Uterus (tissue), 4 donors: ENCODE data around the gene ANO4. TPM values are rescaled to one million over a fixed set of nuclear protein-coding genes. Genes with fewer than 3 reads are reported as not detected.

Experiments used
- DNase-seq, 2 donors: peaks; one replicate each; pipeline ENCODE4 v3.0.0-alpha.2; 2019 to 2020
- H3K27ac ChIP-seq, 2 donors: fragments of 200-600 bp; sonication (generic); 1 replicate in 1 of 2; 2 replicates in 1 of 2; pipeline ENCODE4 v1.5.1; 2016 to 2018
- H3K27me3 ChIP-seq, 2 donors: fragments of 200-600 bp; sonication (generic); one replicate each; pipeline ENCODE4 v1.5.1; 2018 to 2019; ENCODE audit warnings: control low read depth in 1 of 2
- H3K36me3 ChIP-seq, 2 donors: fragments of 200-600 bp; sonication (generic); one replicate each; pipeline ENCODE4 v1.5.1; 2019; ENCODE audit warnings: control low read depth in 1 of 2
- H3K4me1 ChIP-seq, 2 donors: fragments of 200-600 bp; sonication (generic); one replicate each; pipeline ENCODE4 v1.5.1; 2018 to 2019; ENCODE audit warnings: control low read depth in 1 of 2
- H3K4me3 ChIP-seq, 2 donors: fragments of 200-600 bp; sonication (generic); 1 replicate in 1 of 2; 2 replicates in 1 of 2; pipeline ENCODE4 v1.5.1; 2018 to 2019; ENCODE audit warnings: mild to moderate bottlenecking in 1 of 2
- H3K9me3 ChIP-seq, 2 donors: fragments of 200-600 bp; sonication (generic); one replicate each; pipeline ENCODE4 v1.5.1; 2019; ENCODE audit warnings: control low read depth in 1 of 2
- POLR2A ChIP-seq, 2 donors: fragments of 450-650 bp; IDR thresholded peaks; one replicate each; pipeline ENCODE4 v1.6.1; 2016; ENCODE audit warnings: antibody characterized with exemption in 2 of 2, mild to moderate bottlenecking in 1 of 2, moderate library complexity in 1 of 2
- intact Hi-C: fragments of 100-400 bp; cut with DNase I; formaldehyde crosslinking; loops from one replicate; pipeline ENCODE4 v1.15.1; 2023; ENCODE audit warnings: low total_unique reads
- total RNA-seq, 4 donors: library from RNA; depleted of rRNA in 3 of 4; stranded (reverse); fragments of >200 nt in 3 of 4; gene quantifications; one replicate each; pipeline versions ENCODE4 v1.1.0 to v1.2.4, GENCODE V29; 2014 to 2023
- TF ChIP-seq, protein P1 (sequence below), 4 experiments: fragments of 200-600 bp in 2 of 4; fragments of 450-650 bp in 2 of 4; sonication (generic) in 2 of 4; IDR thresholded peaks; one replicate each; pipeline ENCODE4 v1.5.1; 2016 to 2019; ENCODE audit warnings: antibody characterized with exemption in 4 of 4, mild to moderate bottlenecking in 2 of 4, moderate library complexity in 1 of 4
- donor health status: DM: yes; HTN: yes; CAD: no.

The ANO4 gene
- total RNA-seq, 4 donors from 2014 or later, result under 0.01 to 18.5 (median 1.4) TPM; not detected in 1

DNA sequence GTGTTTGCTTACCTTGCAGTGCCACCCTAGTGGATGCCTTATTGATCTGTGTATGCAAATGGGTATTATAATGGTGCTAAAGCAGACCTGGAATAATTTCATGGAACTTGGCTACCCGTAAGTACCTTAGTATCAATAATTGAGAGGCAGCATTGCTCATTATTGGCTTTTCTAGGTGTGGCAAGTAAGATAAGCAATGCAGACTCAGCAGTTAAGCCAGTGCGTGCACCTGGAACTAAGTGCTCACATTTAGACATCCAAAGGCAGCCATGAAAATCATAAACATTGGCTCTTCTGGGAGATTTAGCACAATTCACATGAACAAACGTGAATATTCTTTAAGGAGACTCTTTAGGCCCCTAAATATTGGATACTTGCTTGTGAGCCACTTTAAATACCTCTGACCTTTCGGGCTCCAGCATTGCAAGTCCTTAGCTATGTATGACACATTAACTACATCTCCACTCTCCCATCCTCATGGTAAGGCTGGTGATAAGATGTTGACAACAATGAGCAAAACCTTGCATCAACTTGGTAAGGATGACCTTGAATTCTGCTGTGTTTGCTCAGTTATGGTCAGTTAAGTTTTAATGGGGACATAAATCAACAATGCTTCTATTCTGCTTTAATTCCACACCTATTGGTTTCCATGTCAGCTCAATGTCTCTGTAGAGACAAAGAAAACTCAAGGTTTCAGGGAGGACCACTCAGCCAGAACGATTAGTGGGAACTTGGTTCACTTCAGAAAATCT is 303.4 kb downstream of the ANO4 start:
- intact Hi-C loops, result no loop called here
- Histone ChIP-seq H3K27ac (no peak overlapping the region), H3K4me1 (no peaks in the 10 kb centered on the region), H3K4me3 (no peak overlapping the region), H3K27me3 (no peaks in the 10 kb centered on the region), H3K36me3 (no peaks in the 10 kb centered on the region), H3K9me3 (no peaks in the 10 kb centered on the region)
- DNase-seq, result no peak
- TF ChIP-seq POLR2A (IDR thresholded peaks at IDR 0.05), result no peak
- TF ChIP-seq, protein P1, sequence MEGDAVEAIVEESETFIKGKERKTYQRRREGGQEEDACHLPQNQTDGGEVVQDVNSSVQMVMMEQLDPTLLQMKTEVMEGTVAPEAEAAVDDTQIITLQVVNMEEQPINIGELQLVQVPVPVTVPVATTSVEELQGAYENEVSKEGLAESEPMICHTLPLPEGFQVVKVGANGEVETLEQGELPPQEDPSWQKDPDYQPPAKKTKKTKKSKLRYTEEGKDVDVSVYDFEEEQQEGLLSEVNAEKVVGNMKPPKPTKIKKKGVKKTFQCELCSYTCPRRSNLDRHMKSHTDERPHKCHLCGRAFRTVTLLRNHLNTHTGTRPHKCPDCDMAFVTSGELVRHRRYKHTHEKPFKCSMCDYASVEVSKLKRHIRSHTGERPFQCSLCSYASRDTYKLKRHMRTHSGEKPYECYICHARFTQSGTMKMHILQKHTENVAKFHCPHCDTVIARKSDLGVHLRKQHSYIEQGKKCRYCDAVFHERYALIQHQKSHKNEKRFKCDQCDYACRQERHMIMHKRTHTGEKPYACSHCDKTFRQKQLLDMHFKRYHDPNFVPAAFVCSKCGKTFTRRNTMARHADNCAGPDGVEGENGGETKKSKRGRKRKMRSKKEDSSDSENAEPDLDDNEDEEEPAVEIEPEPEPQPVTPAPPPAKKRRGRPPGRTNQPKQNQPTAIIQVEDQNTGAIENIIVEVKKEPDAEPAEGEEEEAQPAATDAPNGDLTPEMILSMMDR (IDR thresholded peaks at IDR 0.05), result no peak

DNA sequence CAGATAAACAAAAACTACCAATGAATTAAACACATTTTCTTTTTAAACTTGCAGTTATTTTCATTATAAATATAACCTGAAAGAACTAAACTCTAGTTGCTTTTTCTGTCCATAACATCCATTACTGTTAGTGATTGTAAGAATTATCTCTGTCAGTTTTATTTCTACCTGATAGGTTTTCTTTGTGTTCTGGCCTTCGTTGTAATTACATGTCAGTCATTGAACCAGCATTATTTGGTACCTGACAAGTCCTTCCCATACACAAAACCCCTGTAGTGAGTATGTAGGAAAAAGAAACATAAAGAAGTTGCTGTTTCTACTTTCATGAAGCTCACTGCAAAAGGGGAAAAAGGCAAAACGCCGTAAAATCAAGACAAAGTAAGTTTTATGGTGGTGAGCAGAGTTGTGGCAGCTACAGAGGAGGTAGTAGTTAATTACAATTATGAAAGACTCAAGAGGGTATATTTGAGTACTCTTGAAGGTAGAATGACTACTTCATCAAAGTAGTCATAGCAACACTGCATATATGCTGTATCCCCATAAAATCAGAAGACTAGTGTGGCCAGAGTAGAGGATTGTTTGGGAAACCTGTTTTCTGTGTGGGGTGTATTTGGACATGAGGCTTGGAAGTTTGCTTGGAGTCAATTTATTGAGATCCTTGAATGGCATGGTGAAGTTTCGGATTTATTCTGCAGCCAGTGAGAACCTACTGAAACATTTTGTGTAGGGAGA is 312.6 kb downstream of the ANO4 start:
- intact Hi-C loops, result no loop called here
- Histone ChIP-seq H3K36me3 (no peaks in the 10 kb centered on the region), H3K27me3 (no peaks in the 10 kb centered on the region), H3K4me3 (no peak overlapping the region), H3K27ac (no peak overlapping the region), H3K9me3 (no peaks in the 10 kb centered on the region), H3K4me1 (no peaks in the 10 kb centered on the region)
- no peak for DNase-seq
- no peak for TF ChIP-seq POLR2A (IDR thresholded peaks at IDR 0.05)
- TF ChIP-seq, protein P1 (IDR thresholded peaks at IDR 0.05), result no peak

DNA sequence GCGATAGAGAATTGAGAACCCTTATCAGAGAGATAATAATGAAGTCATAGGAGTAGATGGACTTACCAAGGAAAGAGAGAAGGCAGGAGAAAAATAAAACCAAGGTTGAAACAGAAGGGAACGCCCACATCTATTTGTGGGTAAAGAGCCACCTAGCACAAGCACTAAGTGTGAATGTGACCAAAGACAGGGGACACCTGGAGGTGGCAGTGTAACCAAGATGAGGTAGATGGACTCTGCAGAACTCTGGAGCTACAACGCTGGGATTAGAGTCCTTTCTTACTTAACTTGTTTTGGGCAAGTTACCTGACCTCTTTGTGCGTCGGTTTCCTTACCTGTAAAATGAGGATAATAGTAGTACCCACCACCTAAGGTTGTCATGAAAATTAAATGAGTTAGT is 313.6 kb downstream of the ANO4 start:
- Histone ChIP-seq H3K36me3 (no peaks in the 10 kb centered on the region), H3K27me3 (no peaks in the 10 kb centered on the region), H3K9me3 (no peaks in the 10 kb centered on the region), H3K4me1 (no peaks in the 10 kb centered on the region), H3K27ac (no peak overlapping the region), H3K4me3 (no peak overlapping the region)
- TF ChIP-seq, protein P1 (IDR thresholded peaks at IDR 0.05), result no peak
- TF ChIP-seq POLR2A (IDR thresholded peaks at IDR 0.05), result no peak
- no peak for DNase-seq
- intact Hi-C loops, result no loop called here

DNA sequence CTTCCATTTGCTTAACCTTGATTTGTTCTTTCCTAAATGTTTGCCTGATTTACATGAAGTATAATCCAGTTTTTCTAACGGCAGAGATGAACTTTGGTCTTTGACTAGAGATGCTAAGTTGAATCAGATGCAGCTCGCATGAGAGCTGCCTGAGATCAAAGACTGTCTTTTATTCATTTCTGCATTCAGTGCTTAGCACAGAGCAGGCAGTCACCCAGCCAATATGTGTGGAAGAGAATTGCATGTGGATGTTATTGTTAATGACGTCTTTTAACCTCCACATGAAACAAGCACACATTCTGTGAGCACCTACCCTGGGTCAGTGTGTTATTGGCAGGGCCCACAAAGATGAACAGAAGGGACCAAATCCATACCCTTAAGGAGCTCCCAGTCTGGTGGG is 316.3 kb downstream of the ANO4 start:
- TF ChIP-seq POLR2A (IDR thresholded peaks at IDR 0.05), result no peak
- TF ChIP-seq, protein P1 (IDR thresholded peaks at IDR 0.05), result no peak
- H3K9me3 ChIP-seq, result no peaks in the 10 kb centered on the region
- DNase-seq, result no peak
- H3K4me1 ChIP-seq, result no peaks in the 10 kb centered on the region
- no peaks in the 10 kb centered on the region for H3K36me3 ChIP-seq
- no peak overlapping the region for H3K4me3 ChIP-seq
- H3K27me3 ChIP-seq, result no peaks in the 10 kb centered on the region
- no peak overlapping the region for H3K27ac ChIP-seq
- intact Hi-C loops, result no loop called here

DNA sequence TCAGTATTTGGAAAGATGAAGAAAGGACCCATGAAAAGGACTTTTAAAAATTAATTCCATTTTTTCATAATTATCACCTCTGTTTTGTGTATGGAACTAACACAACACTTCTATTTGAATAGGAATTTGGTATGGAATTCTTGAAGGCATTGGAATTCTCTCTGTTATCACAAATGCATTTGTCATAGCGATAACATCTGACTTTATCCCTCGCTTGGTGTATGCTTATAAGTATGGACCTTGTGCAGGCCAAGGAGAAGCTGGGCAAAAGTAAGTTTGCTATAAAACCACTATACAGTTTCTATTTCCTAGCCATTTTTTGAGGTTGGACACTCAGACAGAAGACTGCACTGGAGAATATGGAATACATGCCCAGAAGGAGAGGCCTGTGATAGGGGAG is 316.9 kb downstream of the ANO4 start:
- intact Hi-C loops, result no loop called here
- H3K27me3 ChIP-seq, result no peaks in the 10 kb centered on the region
- H3K9me3 ChIP-seq, result no peaks in the 10 kb centered on the region
- no peaks in the 10 kb centered on the region for H3K4me1 ChIP-seq
- no peak for DNase-seq
- no peak overlapping the region for H3K4me3 ChIP-seq
- no peaks in the 10 kb centered on the region for H3K36me3 ChIP-seq
- no peak for TF ChIP-seq POLR2A (IDR thresholded peaks at IDR 0.05)
- TF ChIP-seq, protein P1 (IDR thresholded peaks at IDR 0.05), result no peak
- H3K27ac ChIP-seq, result no peak overlapping the region
